Measurements from ENCODE around the gene RABAC1. TPM values are rescaled to one million over a fixed set of nuclear protein-coding genes. Genes with fewer than 3 reads are reported as not detected.

RABAC1 gene
- total and polyA plus RNA-seq, 9 of the 15 experiments (the other 6 are each of a cell fraction or from before 2014, with no cell fraction given) = 2.4 to 28.1 (median 9.3) TPM

DNA sequence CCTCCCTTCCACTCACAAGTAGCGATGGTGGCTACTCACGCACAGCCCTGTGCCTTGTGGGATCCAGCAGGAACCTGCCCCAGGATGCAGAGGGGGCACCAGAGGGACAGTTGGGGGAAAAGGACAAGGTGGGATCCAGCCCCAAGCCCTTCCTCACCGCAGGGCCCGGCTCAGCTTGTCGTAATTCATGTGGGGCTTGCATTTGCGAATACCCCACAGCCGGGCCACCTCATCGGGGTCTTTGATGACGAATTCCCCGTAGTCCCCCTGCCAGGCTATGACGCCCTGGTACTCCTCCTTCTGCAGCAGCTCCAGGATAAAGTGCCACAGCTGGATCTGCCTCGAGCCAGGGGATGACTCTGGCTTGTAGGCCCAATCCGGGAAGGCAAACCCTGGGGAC is 49.4 kb downstream of the RABAC1 start:
- Histone ChIP-seq H2AFZ (ENCODE audit: low read depth, low read length) (no peak overlapping the region), H3K9ac (ENCODE audit: insufficient read depth in 1 of 2, low read depth in 2 of 2, low read length in 2 of 2) (no peak overlapping the region), H3K36me3 (ENCODE audit: control insufficient read depth, insufficient read depth, low read length) (peaks cover 23% of the 10 kb centered on the region; the same call in 1 of the 3 replicates), H4K20me1 (replicated peaks; ENCODE audit: control insufficient read depth, insufficient read depth, low read length) (peaks cover 22% of the 10 kb centered on the region; the same call in 1 of the 2 replicates), H3K27ac (ENCODE audit: extremely low read depth, low read depth, low read length) (no peak overlapping the region), H3K4me2 (ENCODE audit: insufficient read depth, low read length) (no peak overlapping the region), H3K9me3 (replicated peaks; ENCODE audit: control insufficient read depth, insufficient read depth, low read depth, low read length) (no peaks in the 10 kb centered on the region), H3K4me1 (replicated peaks in 1 of 2; ENCODE audit: control insufficient read depth in 2 of 2, insufficient read depth in 2 of 2, low read length in 2 of 2) (peaks cover 0 to 33% of the 10 kb centered on the region in 2 experiments; a peak in 2 of 5 replicates), H3K9me1 (ENCODE audit: control insufficient read depth, insufficient read depth, low read length) (peaks cover 4% of the 10 kb centered on the region), H3K4me3 (no peak overlapping the region), H3K79me2 (ENCODE audit: control insufficient read depth, insufficient read depth, low read length) (no peaks in the 10 kb centered on the region), H3K27me3 (ENCODE audit: control insufficient read depth in 2 of 2, insufficient read depth in 2 of 2, low read length in 2 of 2) (peaks cover 18 to 34% of the 10 kb centered on the region in 2 experiments)
- ChIA-PET POLR2A (interaction anchor here (0.6 kb wide), 1 partner anchor 14 kb away, joined by 3 read pairs; no protein-coding TSS in a partner anchor), CTCF (ENCODE audit: low intra/inter-chr PET ratio) (no interaction called here)
- TF ChIP-seq POLR2G (IDR thresholded peaks at IDR 0.05; ENCODE audit: low read depth, low read length) (peak; percentile 63), RNF2 (IDR thresholded peaks at IDR 0.05) (no peak)
- TSS peak; percentile 19 for BruUV-seq (replicated peaks)
- ATAC-seq = no peak
- intact Hi-C loops (cut with micrococcal nuclease) = no loop called here
- in situ Hi-C loops (cut with MboI) = no loop called here
- 52% methylated on average over 11 of the region's 13 CpGs for WGBS (ENCODE audit: insufficient coverage, low coverage, missing lambda C conversion rate)
- FAIRE-seq = no peak
- peak in 1 of 4 experiments; percentile 11 for DNase-seq (ENCODE audit: extremely low read depth in 1 of 4, low spot score in 3 of 4)

DNA sequence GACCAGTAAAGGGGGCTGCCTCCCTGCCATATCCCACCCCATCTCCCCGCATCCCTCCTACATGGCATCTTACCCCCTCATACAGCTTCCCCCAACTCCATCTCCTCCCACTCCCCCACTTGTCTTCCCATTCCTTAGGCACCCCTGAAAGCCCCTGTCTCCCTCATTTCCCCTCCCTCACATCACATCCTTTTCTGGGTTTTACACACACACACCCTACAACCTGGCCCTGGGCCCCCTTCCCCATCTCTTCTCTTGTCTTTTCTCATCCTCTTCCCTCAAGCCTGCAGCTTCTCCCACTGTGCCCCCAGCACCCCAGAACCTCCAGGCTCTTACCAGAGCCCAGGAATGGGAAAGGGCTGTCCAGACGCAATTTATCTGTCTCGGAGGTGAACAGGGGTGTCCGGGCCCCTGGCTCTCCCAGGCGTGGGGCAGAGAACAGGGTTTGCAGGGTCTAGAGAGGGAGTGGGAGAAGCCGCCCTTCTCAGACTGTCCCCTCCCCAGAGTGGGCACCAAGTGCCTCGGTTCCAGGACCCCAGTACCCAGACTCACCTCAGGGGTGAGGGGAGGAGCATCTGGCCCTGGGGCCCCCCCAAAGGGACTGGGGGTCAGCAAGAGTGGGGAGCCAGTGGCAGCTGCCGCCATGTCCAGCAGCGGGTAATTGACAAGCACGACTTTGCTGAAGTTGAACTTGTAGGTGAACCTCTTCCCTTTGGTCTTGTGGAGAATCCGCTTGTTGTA is 50.2 kb downstream of the RABAC1 start:
- Histone ChIP-seq H3K4me1 (replicated peaks in 1 of 2; ENCODE audit: control insufficient read depth in 2 of 2, insufficient read depth in 2 of 2, low read length in 2 of 2) (peaks cover 0 to 33% of the 10 kb centered on the region in 2 experiments; a peak in 2 of 5 replicates), H3K27me3 (ENCODE audit: control insufficient read depth in 2 of 2, insufficient read depth in 2 of 2, low read length in 2 of 2) (peaks cover 18 to 30% of the 10 kb centered on the region in 2 experiments), H3K27ac (ENCODE audit: extremely low read depth, low read depth, low read length) (no peak overlapping the region), H3K4me3 (no peak overlapping the region), H3K4me2 (ENCODE audit: insufficient read depth, low read length) (no peak overlapping the region), H2AFZ (ENCODE audit: low read depth, low read length) (no peak overlapping the region), H3K9ac (ENCODE audit: insufficient read depth in 1 of 2, low read depth in 2 of 2, low read length in 2 of 2) (no peak overlapping the region), H4K20me1 (replicated peaks; ENCODE audit: control insufficient read depth, insufficient read depth, low read length) (peaks cover 22% of the 10 kb centered on the region; the same call in 1 of the 2 replicates), H3K79me2 (ENCODE audit: control insufficient read depth, insufficient read depth, low read length) (no peaks in the 10 kb centered on the region), H3K9me1 (ENCODE audit: control insufficient read depth, insufficient read depth, low read length) (peaks cover 4% of the 10 kb centered on the region), H3K9me3 (replicated peaks; ENCODE audit: control insufficient read depth, insufficient read depth, low read depth, low read length) (no peaks in the 10 kb centered on the region), H3K36me3 (ENCODE audit: control insufficient read depth, insufficient read depth, low read length) (peaks cover 31% of the 10 kb centered on the region; the same call in 2 of the 3 replicates)
- in situ Hi-C loops (cut with MboI) (no loop called here), intact Hi-C loops (cut with micrococcal nuclease) (no loop called here)
- DNase-seq (ENCODE audit: extremely low read depth in 1 of 4, low spot score in 3 of 4) (no peak), ATAC-seq (no peak), FAIRE-seq (no peak)
- ChIA-PET CTCF (ENCODE audit: low intra/inter-chr PET ratio) (no interaction called here), POLR2A (no interaction called here)
- peak; percentile 59; the same call in 1 of the 2 replicates for TF ChIP-seq SUPT5H (IDR thresholded peaks at IDR 0.05)
- no peak for TF ChIP-seq BRF1 (IDR thresholded peaks at IDR 0.05; ENCODE audit: borderline replicate concordance, extremely low read depth, insufficient read length)
- peak; percentile 58 for TF ChIP-seq POLR2A (conservative IDR thresholded peaks at IDR 0.05)
- no TSS peak for BruUV-seq (replicated peaks)
- WGBS (ENCODE audit: insufficient coverage, low coverage, missing lambda C conversion rate) = 52% methylated on average over 9 of the region's 11 CpGs
